DND-41 (cell line): Measurements from ENCODE around the gene MYB.
A peak's percentile ranks its signal among the peaks of the same experiment; 100 is the strongest.

ENCODE experiments used
- ATAC-seq: fragments of 200-7000 bp; cut with Tn5 transposase; 3 replicates; pipeline ENCODE4 v1.9.1; 2021; ENCODE audit warnings: low read depth; ENCODE audit not compliant: insufficient read depth
- DNase-seq: peaks from one replicate; pipeline ENCODE4 v3.0.0-alpha.2; 2020
- H2AFZ ChIP-seq: 2 replicates; pipeline ENCODE4 v1.6.0; 2012; ENCODE audit warnings: low read depth, low read length
- H3K27ac ChIP-seq: 2 replicates; pipeline ENCODE4 v1.5.1; 2012; ENCODE audit warnings: low read length, inconsistent platforms
- H3K27me3 ChIP-seq: fragments of 200-600 bp; sonication (generic); 2 replicates; pipeline ENCODE4 v1.6.0; 2012; ENCODE audit warnings: low read length, mild to moderate bottlenecking, inconsistent platforms; ENCODE audit not compliant: insufficient read depth, poor library complexity
- H3K36me3 ChIP-seq: 2 replicates; pipeline ENCODE4 v1.5.1; 2012; ENCODE audit warnings: low read length, inconsistent platforms; ENCODE audit not compliant: insufficient read depth
- H3K4me1 ChIP-seq: 2 replicates; pipeline ENCODE4 v1.5.1; 2012; ENCODE audit warnings: mild to moderate bottlenecking, low read length; ENCODE audit not compliant: insufficient read depth
- H3K4me2 ChIP-seq: 2 replicates; pipeline ENCODE4 v1.6.0; 2012; ENCODE audit warnings: mild to moderate bottlenecking, moderate library complexity, low read length, inconsistent platforms; ENCODE audit not compliant: insufficient read depth
- H3K4me3 ChIP-seq, 2 experiments: fragments of 200-600 bp in 1 of 2; shearing (Covaris generic) in 1 of 2; 2 replicates each; pipeline ENCODE4 v1.5.1; 2012 to 2016; ENCODE audit warnings: inconsistent platforms in 2 of 2, low read length in 2 of 2, mild to moderate bottlenecking in 2 of 2, low read depth in 1 of 2, moderate library complexity in 1 of 2
- H3K79me2 ChIP-seq: 2 replicates; pipeline ENCODE4 v1.6.0; 2012; ENCODE audit warnings: low read length, inconsistent platforms; ENCODE audit not compliant: insufficient read depth
- H3K9ac ChIP-seq: 2 replicates; pipeline ENCODE4 v1.6.0; 2012; ENCODE audit warnings: low read depth, mild to moderate bottlenecking, inconsistent platforms, low read length, moderate library complexity
- H3K9me3 ChIP-seq: 2 replicates; pipeline ENCODE4 v1.5.1; 2012; ENCODE audit warnings: low read length, moderate library complexity, mild to moderate bottlenecking, inconsistent platforms; ENCODE audit not compliant: insufficient read depth, severe bottlenecking
- H4K20me1 ChIP-seq: 2 replicates; pipeline ENCODE4 v1.6.0; 2012; ENCODE audit warnings: low read length; ENCODE audit not compliant: insufficient read depth
- EZH2 ChIP-seq: IDR thresholded peaks from 3 replicates; pipeline ENCODE4 v1.6.1; 2012; ENCODE audit warnings: borderline replicate concordance, low read depth, mild to moderate bottlenecking, moderate library complexity, low read length, inconsistent platforms; ENCODE audit not compliant: severe bottlenecking
- TF ChIP-seq, protein P1 (sequence below): IDR thresholded peaks from 2 replicates; pipeline ENCODE4 v1.5.1; 2012; ENCODE audit warnings: borderline replicate concordance, low read length, moderate library complexity, mild to moderate bottlenecking; ENCODE audit not compliant: poor library complexity, severe bottlenecking; ENCODE audit errors: extremely low read depth

The MYB gene

GRCh38 chr6:135266675-135267074, 85.6 kb downstream of the MYB start:
- no peaks in the 10 kb centered on the region for H3K9me3 ChIP-seq
- no peaks in the 10 kb centered on the region for H3K27me3 ChIP-seq
- H3K36me3 ChIP-seq: no peaks in the 10 kb centered on the region
- H3K27ac ChIP-seq: peak overlapping the region; percentile 86
- DNase-seq (peak; percentile 74), ATAC-seq (peak; percentile 79)
- peaks cover 60% of the 10 kb centered on the region for H3K4me1 ChIP-seq
- peak overlapping the region; percentile 40 for H3K9ac ChIP-seq
- peak overlapping the region in 1 of 2 experiments; percentile 17; a peak in 1 of 4 replicates for H3K4me3 ChIP-seq
- peak overlapping the region; percentile 46 for H3K4me2 ChIP-seq
- no peaks in the 10 kb centered on the region for H3K79me2 ChIP-seq
- H4K20me1 ChIP-seq: no peaks in the 10 kb centered on the region
- TF ChIP-seq, protein P1, sequence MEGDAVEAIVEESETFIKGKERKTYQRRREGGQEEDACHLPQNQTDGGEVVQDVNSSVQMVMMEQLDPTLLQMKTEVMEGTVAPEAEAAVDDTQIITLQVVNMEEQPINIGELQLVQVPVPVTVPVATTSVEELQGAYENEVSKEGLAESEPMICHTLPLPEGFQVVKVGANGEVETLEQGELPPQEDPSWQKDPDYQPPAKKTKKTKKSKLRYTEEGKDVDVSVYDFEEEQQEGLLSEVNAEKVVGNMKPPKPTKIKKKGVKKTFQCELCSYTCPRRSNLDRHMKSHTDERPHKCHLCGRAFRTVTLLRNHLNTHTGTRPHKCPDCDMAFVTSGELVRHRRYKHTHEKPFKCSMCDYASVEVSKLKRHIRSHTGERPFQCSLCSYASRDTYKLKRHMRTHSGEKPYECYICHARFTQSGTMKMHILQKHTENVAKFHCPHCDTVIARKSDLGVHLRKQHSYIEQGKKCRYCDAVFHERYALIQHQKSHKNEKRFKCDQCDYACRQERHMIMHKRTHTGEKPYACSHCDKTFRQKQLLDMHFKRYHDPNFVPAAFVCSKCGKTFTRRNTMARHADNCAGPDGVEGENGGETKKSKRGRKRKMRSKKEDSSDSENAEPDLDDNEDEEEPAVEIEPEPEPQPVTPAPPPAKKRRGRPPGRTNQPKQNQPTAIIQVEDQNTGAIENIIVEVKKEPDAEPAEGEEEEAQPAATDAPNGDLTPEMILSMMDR: no peak
- TF ChIP-seq EZH2: no peak
- H2AFZ ChIP-seq: no peak overlapping the region; the same call in 1 of the 2 replicates

DNA sequence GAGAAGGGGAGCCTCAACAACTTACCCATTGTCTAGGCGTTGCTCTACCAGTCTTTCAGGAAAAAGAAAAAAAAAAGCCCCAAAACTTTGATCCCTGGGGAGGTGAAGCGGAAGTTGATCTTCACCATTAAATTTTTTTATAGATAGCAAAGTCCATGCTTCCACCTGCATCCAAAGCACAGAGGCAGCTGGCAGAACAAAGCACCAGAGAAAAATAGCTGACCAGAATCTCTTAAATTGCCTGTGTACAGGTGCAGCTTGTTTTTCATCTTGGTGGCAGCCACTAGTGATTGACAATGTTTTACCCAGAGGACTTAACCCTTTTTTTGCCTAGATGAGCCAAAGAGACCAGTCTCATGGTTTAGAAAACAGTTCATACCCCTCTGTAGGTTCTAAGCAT, 86.0 kb downstream of the MYB start:
- Histone ChIP-seq H3K79me2 (no peaks in the 10 kb centered on the region), H3K4me3 (no peak overlapping the region), H3K27me3 (no peaks in the 10 kb centered on the region), H3K9ac (peak overlapping the region; percentile 40), H2AFZ (no peak overlapping the region), H3K9me3 (no peaks in the 10 kb centered on the region), H3K4me2 (peak overlapping the region; percentile 46), H4K20me1 (no peaks in the 10 kb centered on the region), H3K4me1 (peaks cover 60% of the 10 kb centered on the region), H3K36me3 (no peaks in the 10 kb centered on the region), H3K27ac (peak overlapping the region; percentile 86)
- peak; percentile 85 for DNase-seq
- TF ChIP-seq, protein P1: no peak
- TF ChIP-seq EZH2: no peak
- peak; percentile 81 for ATAC-seq

GRCh38 chr6:135268263-135268662, 87.2 kb downstream of the MYB start:
- no peak for ATAC-seq
- Histone ChIP-seq H4K20me1 (no peaks in the 10 kb centered on the region), H3K36me3 (no peaks in the 10 kb centered on the region), H3K9me3 (no peaks in the 10 kb centered on the region), H2AFZ (peak overlapping the region; percentile 17; the same call in 1 of the 2 replicates), H3K27me3 (no peaks in the 10 kb centered on the region), H3K79me2 (no peaks in the 10 kb centered on the region), H3K4me3 (no peak overlapping the region), H3K4me1 (peaks cover 60% of the 10 kb centered on the region), H3K9ac (peak overlapping the region; percentile 40), H3K4me2 (no peak overlapping the region), H3K27ac (peak overlapping the region; percentile 86)
- peak; percentile 41 for DNase-seq
- TF ChIP-seq, protein P1: no peak
- no peak for TF ChIP-seq EZH2

DNA sequence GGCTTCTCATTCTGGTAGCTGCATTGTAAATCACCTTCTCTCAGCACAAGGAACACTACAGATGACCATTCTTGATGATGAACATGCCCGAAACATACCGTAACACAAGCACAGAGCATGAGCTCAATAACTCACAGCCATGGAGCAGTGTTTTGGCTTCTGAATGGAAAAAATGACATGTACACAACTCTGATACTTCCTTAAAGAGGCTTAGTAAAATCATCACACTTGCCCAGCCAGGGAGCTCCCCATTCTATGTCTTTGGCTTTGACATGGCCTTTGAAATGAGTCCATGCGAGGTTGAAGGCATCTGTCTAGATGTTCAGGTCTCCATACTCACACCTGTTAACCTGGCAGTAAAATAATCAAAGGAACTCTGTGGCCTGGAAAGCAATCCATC, 87.6 kb downstream of the MYB start:
- Histone ChIP-seq H3K9me3 (no peaks in the 10 kb centered on the region), H3K36me3 (no peaks in the 10 kb centered on the region), H3K79me2 (no peaks in the 10 kb centered on the region), H3K27me3 (no peaks in the 10 kb centered on the region), H3K4me3 (no peak overlapping the region), H3K9ac (no peak overlapping the region), H3K27ac (peak overlapping the region; percentile 86), H3K4me2 (no peak overlapping the region), H2AFZ (peak overlapping the region; percentile 10; the same call in 1 of the 2 replicates), H4K20me1 (no peaks in the 10 kb centered on the region), H3K4me1 (peaks cover 60% of the 10 kb centered on the region)
- ATAC-seq (no peak), DNase-seq (no peak)
- TF ChIP-seq EZH2: no peak
- TF ChIP-seq, protein P1: no peak
